OCI-LY1 (cell line): ENCODE results near the gene LIN28B.

Experiments used
- H2AFZ ChIP-seq: fragments of 200-600 bp; sonication (generic), shearing (Covaris generic); 2 replicates; pipeline ENCODE4 v1.6.0; 2014; ENCODE audit warnings: antibody characterized with exemption, mild to moderate bottlenecking, low read length
- H3F3A ChIP-seq: fragments of 200-600 bp; sonication (generic), shearing (Covaris generic); 2 replicates; pipeline ENCODE4 v1.6.0; 2014; ENCODE audit warnings: mild to moderate bottlenecking, antibody characterized with exemption, low read length, moderate library complexity; ENCODE audit not compliant: insufficient read depth
- H3K27ac ChIP-seq: fragments of 200-600 bp; sonication (generic); 2 replicates; pipeline ENCODE4 v1.5.1; 2014; ENCODE audit warnings: low read length, mixed run types, mild to moderate bottlenecking, low read depth; ENCODE audit not compliant: poor library complexity, severe bottlenecking
- H3K27me3 ChIP-seq: fragments of 200-600 bp; sonication (generic); 2 replicates; pipeline ENCODE4 v1.6.0; 2014; ENCODE audit warnings: antibody characterized with exemption, mild to moderate bottlenecking, low read length, moderate library complexity; ENCODE audit not compliant: insufficient read depth
- H3K36me3 ChIP-seq: fragments of 200-600 bp; sonication (generic); 2 replicates; pipeline ENCODE4 v1.6.1; 2014; ENCODE audit warnings: mild to moderate bottlenecking, antibody characterized with exemption, low read length, moderate library complexity, mixed read lengths; ENCODE audit not compliant: insufficient read depth
- H3K4me1 ChIP-seq: fragments of 200-600 bp; sonication (generic); 2 replicates; pipeline ENCODE4 v1.5.1; 2014; ENCODE audit warnings: mild to moderate bottlenecking, low read length, moderate library complexity; ENCODE audit not compliant: insufficient read depth, severe bottlenecking
- H3K4me2 ChIP-seq: fragments of 200-600 bp; sonication (generic), shearing (Covaris generic); 2 replicates; pipeline ENCODE4 v1.6.1; 2014; ENCODE audit warnings: low read length
- H3K4me3 ChIP-seq: fragments of 200-600 bp; sonication (generic); 2 replicates; pipeline ENCODE4 v1.5.1; 2014; ENCODE audit warnings: low read length, low read depth, mild to moderate bottlenecking, mixed read lengths; ENCODE audit not compliant: poor library complexity, severe bottlenecking
- H3K79me2 ChIP-seq: fragments of 200-600 bp; shearing (Covaris generic); 2 replicates; pipeline ENCODE4 v1.6.1; 2016; ENCODE audit warnings: mixed run types, low read length, mixed read lengths; ENCODE audit not compliant: insufficient read depth
- H3K9ac ChIP-seq: fragments of 200-600 bp; sonication (generic), shearing (Covaris generic); 2 replicates; pipeline ENCODE4 v1.6.1; 2014; ENCODE audit warnings: mild to moderate bottlenecking, low read length, mixed read lengths
- H3K9me2 ChIP-seq: fragments of 200-600 bp; sonication (generic), shearing (Covaris generic); 2 replicates; pipeline ENCODE4 v1.6.1; 2014; ENCODE audit warnings: low read depth, mild to moderate bottlenecking, low read length, mixed read lengths
- H3K9me3 ChIP-seq: fragments of 200-600 bp; shearing (Covaris generic); 2 replicates; pipeline ENCODE4 v1.6.1; 2014; ENCODE audit warnings: low read length, mixed read lengths
- H4K20me1 ChIP-seq: fragments of 200-600 bp; sonication (generic), shearing (Covaris generic); 2 replicates; pipeline ENCODE4 v1.6.0; 2016; ENCODE audit warnings: mild to moderate bottlenecking, low read length; ENCODE audit not compliant: insufficient read depth
- EZH2 ChIP-seq: fragments of 200-600 bp; sonication (generic), shearing (Covaris generic); IDR thresholded peaks from 2 replicates; pipeline ENCODE4 v1.8.0; 2017; ENCODE audit warnings: borderline replicate concordance, mixed run types, mild to moderate bottlenecking, antibody characterized with exemption, low read length, moderate library complexity, mixed read lengths
- TF ChIP-seq, protein P1 (sequence below): fragments of 200-600 bp; sonication (generic), shearing (Covaris generic); IDR thresholded peaks from 2 replicates; pipeline ENCODE4 v1.5.1; 2017; ENCODE audit warnings: mild to moderate bottlenecking, antibody characterized with exemption, low read length, moderate library complexity, mixed read lengths

Gene LIN28B

DNA sequence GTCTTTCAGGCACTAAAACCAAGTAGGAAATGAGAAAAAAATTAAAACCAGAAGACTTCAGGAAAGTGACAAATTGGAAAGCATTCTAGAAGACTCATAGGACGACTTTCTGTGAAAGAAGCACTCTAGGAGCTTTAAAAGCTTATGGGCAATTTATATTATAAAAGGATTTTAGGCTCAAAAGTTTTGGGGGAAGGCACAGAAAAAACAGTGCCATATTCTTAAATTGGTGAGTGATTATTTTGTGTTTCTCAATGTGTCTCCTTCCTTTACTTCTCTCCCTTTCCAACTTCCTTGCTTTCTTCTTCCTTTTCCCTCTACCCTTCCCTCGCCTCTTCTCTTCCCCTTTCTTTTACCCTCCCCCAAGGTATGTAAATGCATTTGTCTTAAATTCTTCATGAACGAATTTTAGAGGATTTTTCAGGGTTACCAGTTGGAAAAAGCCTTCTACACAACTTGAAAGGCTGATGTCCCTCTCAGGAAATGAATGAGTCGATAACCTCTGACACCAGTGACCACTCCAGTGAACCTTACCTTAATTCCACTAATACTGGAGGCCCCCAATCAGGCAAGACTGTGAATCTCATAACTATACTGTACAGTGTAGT is 2.6 kb upstream of the LIN28B start:
- Histone ChIP-seq H2AFZ (no peak overlapping the region), H4K20me1 (no peaks in the 10 kb centered on the region), H3K4me2 (no peak overlapping the region), H3K4me3 (no peak overlapping the region), H3K27ac (no peak overlapping the region), H3K9ac (no peak overlapping the region), H3K27me3 (no peaks in the 10 kb centered on the region), H3K36me3 (no peaks in the 10 kb centered on the region), H3K79me2 (no peaks in the 10 kb centered on the region), H3K4me1 (no peaks in the 10 kb centered on the region), H3K9me2 (no peaks in the 10 kb centered on the region), H3K9me3 (no peaks in the 10 kb centered on the region), H3F3A (no peaks in the 10 kb centered on the region)
- no peak for TF ChIP-seq EZH2
- TF ChIP-seq, protein P1, sequence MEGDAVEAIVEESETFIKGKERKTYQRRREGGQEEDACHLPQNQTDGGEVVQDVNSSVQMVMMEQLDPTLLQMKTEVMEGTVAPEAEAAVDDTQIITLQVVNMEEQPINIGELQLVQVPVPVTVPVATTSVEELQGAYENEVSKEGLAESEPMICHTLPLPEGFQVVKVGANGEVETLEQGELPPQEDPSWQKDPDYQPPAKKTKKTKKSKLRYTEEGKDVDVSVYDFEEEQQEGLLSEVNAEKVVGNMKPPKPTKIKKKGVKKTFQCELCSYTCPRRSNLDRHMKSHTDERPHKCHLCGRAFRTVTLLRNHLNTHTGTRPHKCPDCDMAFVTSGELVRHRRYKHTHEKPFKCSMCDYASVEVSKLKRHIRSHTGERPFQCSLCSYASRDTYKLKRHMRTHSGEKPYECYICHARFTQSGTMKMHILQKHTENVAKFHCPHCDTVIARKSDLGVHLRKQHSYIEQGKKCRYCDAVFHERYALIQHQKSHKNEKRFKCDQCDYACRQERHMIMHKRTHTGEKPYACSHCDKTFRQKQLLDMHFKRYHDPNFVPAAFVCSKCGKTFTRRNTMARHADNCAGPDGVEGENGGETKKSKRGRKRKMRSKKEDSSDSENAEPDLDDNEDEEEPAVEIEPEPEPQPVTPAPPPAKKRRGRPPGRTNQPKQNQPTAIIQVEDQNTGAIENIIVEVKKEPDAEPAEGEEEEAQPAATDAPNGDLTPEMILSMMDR = no peak

DNA sequence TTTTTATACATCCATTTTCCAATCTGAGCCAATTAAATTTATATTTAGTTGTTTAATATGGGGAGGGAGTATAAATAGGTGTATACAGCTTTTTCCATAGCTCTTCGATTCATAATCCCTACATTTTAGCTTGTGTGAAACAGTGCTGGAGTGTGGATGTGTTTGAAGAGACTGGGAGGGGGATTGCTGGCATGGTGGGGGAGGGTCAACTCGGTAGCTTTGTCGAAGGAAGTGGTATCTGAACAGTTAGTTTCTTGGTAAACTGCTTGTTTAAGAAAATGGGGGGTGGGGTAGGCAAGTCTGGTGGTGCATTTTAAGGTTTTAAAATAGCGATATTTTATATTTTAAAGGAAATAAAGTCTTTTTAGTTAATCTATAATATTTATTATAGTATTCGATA is 1.4 kb upstream of the LIN28B start:
- H3K4me2 ChIP-seq = no peak overlapping the region
- H3K4me3 ChIP-seq = no peak overlapping the region

DNA sequence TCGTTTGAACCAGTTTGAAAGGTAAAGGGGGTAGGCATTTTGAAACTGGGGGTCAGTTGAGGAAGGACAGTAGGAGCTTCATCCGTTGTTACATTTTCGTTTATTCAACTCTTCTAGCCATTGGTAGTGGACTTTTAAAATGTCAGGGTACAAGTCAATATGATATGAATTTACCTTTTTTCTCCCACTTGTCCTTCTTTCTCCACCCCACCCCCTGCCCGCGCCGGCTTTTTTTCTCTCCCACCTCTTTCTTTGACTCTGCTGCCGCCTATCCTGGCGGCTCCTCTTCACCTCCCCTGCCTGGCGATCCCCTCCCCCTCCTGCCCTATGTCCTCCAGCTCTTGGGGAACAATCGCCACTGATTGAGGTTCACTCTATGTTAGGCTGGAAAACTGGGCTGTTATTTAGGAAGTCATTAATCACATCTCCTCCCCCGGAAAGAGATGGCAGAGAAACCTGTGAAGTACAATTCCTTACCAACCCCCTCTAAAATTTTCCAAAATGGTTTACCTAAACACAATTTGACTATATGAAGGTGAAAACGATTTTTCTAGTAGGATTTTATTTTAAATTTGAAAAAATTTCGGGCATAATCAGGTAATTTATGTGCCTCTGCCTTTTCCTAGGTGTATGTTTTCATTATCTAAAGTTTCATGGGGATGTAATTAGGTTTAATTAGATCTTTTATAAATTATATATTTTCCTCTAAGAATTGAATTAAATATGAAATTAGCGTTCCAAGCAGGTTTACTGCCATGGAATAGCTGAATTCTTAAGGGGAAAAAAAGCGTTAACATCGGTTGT is 778 bp upstream of the LIN28B start:
- H4K20me1 ChIP-seq = no peaks in the 10 kb centered on the region
- no peaks in the 10 kb centered on the region for H3K79me2 ChIP-seq
- no peak overlapping the region for H2AFZ ChIP-seq
- no peaks in the 10 kb centered on the region for H3K4me1 ChIP-seq
- no peaks in the 10 kb centered on the region for H3K27me3 ChIP-seq
- no peak overlapping the region for H3K4me2 ChIP-seq
- no peak overlapping the region for H3K9ac ChIP-seq
- no peaks in the 10 kb centered on the region for H3F3A ChIP-seq
- TF ChIP-seq EZH2 = no peak
- TF ChIP-seq, protein P1 = no peak
- H3K4me3 ChIP-seq = no peak overlapping the region
- no peaks in the 10 kb centered on the region for H3K9me2 ChIP-seq
- no peak overlapping the region for H3K27ac ChIP-seq
- H3K9me3 ChIP-seq = no peaks in the 10 kb centered on the region
- no peaks in the 10 kb centered on the region for H3K36me3 ChIP-seq

More for the DNA sequence above, 1.4 kb upstream of the LIN28B start:
- Histone ChIP-seq H3K36me3 (no peaks in the 10 kb centered on the region), H4K20me1 (no peaks in the 10 kb centered on the region), H3K27me3 (no peaks in the 10 kb centered on the region), H3K4me1 (no peaks in the 10 kb centered on the region), H3K9ac (no peak overlapping the region), H3K9me3 (no peaks in the 10 kb centered on the region), H2AFZ (no peak overlapping the region), H3K79me2 (no peaks in the 10 kb centered on the region), H3K9me2 (no peaks in the 10 kb centered on the region), H3F3A (no peaks in the 10 kb centered on the region), H3K27ac (no peak overlapping the region)
- TF ChIP-seq, protein P1 = no peak
- no peak for TF ChIP-seq EZH2
